A549 (cell line): Measurements from ENCODE around the gene BCL3. TPM values are rescaled to one million over a fixed set of nuclear protein-coding genes. Genes with fewer than 3 reads are reported as not detected.

Experiments used
- ATAC-seq, 2 experiments: fragments of 200-7000 bp in 1 of 2; fragments of >200 bp in 1 of 2; cut with Nextera tagmentation in 1 of 2; cut with Tn5 transposase in 1 of 2; 3 replicates each; pipeline versions ENCODE4 v1.8.0 to v1.9.1; 2018 to 2020; ENCODE audit warnings: mild to moderate bottlenecking in 1 of 2, moderate library complexity in 1 of 2
- CTCF ChIA-PET: fragments of 300-600 bp; sonication (Branson Sonifier 250); formaldehyde crosslinking; extraction: SDS; loops from one replicate; lab custom pipeline; 2021; ENCODE audit warnings: antibody characterized with exemption, inconsistent platforms; lab: Yijun Ruan, JAX
- POLR2A ChIA-PET: fragments of 350-600 bp; formaldehyde crosslinking; extraction: SDS; loops from one replicate; lab custom pipeline; 2021; ENCODE audit warnings: antibody characterized with exemption, inconsistent platforms; lab: Yijun Ruan, JAX
- DNase-seq, 2 experiments: peaks; one replicate each; pipeline versions ENCODE4 v3.0.0 to v3.0.0-alpha.2; 2011 to 2016; ENCODE audit warnings: low read depth in 1 of 2, low spot score in 1 of 2
- FAIRE-seq: peaks from 2 replicates; lab custom pipeline; 2011; peaks lifted over from hg19 to GRCh38; lab: Jason Lieb, UNC
- H3K27ac ChIP-seq, 2 experiments: fragments of >200 bp; sonication (Bioruptor Twin); formaldehyde crosslinking; 3 replicates each; pipeline ENCODE4 v1.5.1; 2016 to 2017
- H3K4me1 ChIP-seq: fragments of >200 bp; sonication (Bioruptor Twin); formaldehyde crosslinking; 3 replicates; pipeline ENCODE4 v1.6.1; 2016
- H3K4me2 ChIP-seq: fragments of >200 bp; sonication (Bioruptor Twin); formaldehyde crosslinking; 3 replicates; pipeline ENCODE4 v1.6.1; 2016
- H3K4me3 ChIP-seq: fragments of >200 bp; sonication (Bioruptor Twin); formaldehyde crosslinking; 3 replicates; pipeline ENCODE4 v1.5.1; 2016
- H3K9me3 ChIP-seq: fragments of >200 bp; sonication (Bioruptor Twin); formaldehyde crosslinking; 3 replicates; pipeline ENCODE4 v1.6.1; 2016
- BCL3 ChIP-seq: fragments of >200 bp; sonication (Bioruptor Twin); formaldehyde crosslinking; IDR thresholded peaks from 3 replicates; pipeline ENCODE4 v1.6.1; 2016
- CBX2 ChIP-seq: fragments of 200-600 bp; sonication (generic); IDR thresholded peaks from 2 replicates; pipeline ENCODE4 v1.6.1; 2016; ENCODE audit warnings: low read depth, mild to moderate bottlenecking, borderline replicate concordance
- CHD2 ChIP-seq: fragments of 150-350 bp; IDR thresholded peaks from 2 replicates; pipeline ENCODE4 v1.6.1; 2014; ENCODE audit warnings: low read length; ENCODE audit not compliant: partially characterized antibody
- CHD4 ChIP-seq: fragments of 200-600 bp; sonication (generic); IDR thresholded peaks from 2 replicates; pipeline ENCODE4 v1.6.1; 2016; ENCODE audit warnings: antibody characterized with exemption, mild to moderate bottlenecking, borderline replicate concordance
- EHMT2 ChIP-seq: fragments of 200-600 bp; sonication (generic); IDR thresholded peaks from 2 replicates; pipeline ENCODE4 v1.6.1; 2016; ENCODE audit warnings: antibody characterized with exemption, low read depth, mild to moderate bottlenecking, moderate library complexity
- FOSB ChIP-seq: fragments of 250-450 bp; sonication (Bioruptor Pico); IDR thresholded peaks from 2 replicates; pipeline ENCODE4 v1.5.0; 2020; ENCODE audit warnings: mild to moderate bottlenecking, moderate library complexity
- FOSL2 ChIP-seq, 2 experiments: fragments of 450-650 bp in 1 of 2; fragments of >200 bp in 1 of 2; sonication (Bioruptor Twin) in 1 of 2; formaldehyde crosslinking; IDR thresholded peaks; 2 replicates each; pipeline versions ENCODE4 v1.5.0 to v1.6.1; 2016 to 2020; ENCODE audit warnings: mild to moderate bottlenecking in 1 of 2, moderate library complexity in 1 of 2
- GATA3 ChIP-seq: IDR thresholded peaks from 2 replicates; pipeline ENCODE4 v1.6.1; 2012; ENCODE audit warnings: borderline replicate concordance
- HDAC2 ChIP-seq: fragments of 200-600 bp; sonication (generic); IDR thresholded peaks from 2 replicates; pipeline ENCODE4 v1.6.1; 2016
- HEYL ChIP-seq: fragments of 250-450 bp; sonication (Bioruptor Pico); IDR thresholded peaks from 2 replicates; pipeline ENCODE4 v1.8.0; 2021; ENCODE audit warnings: mild to moderate bottlenecking, moderate library complexity
- HOXB5 ChIP-seq: fragments of 250-450 bp; sonication (Bioruptor Pico); IDR thresholded peaks from 2 replicates; pipeline ENCODE4 v1.5.0; 2020; ENCODE audit warnings: mild to moderate bottlenecking, moderate library complexity
- JUN ChIP-seq, 2 experiments: fragments of >200 bp; sonication (Bioruptor Twin); formaldehyde crosslinking; IDR thresholded peaks; 2 replicates in 1 of 2; 3 replicates in 1 of 2; pipeline ENCODE4 v1.6.1; 2016 to 2017
- JUNB ChIP-seq: fragments of >200 bp; sonication (Bioruptor Twin); formaldehyde crosslinking; IDR thresholded peaks from 2 replicates; pipeline ENCODE4 v1.6.1; 2016
- MAFK ChIP-seq: fragments of 450-650 bp; IDR thresholded peaks from 2 replicates; pipeline ENCODE4 v1.6.1; 2014; ENCODE audit not compliant: partially characterized antibody
- POLR2A ChIP-seq: IDR thresholded peaks from 2 replicates; pipeline ENCODE4 v1.6.1; 2012; ENCODE audit warnings: mild to moderate bottlenecking, low read length
- RAD21 ChIP-seq, 2 experiments: fragments of >200 bp in 1 of 2; sonication (Bioruptor Twin) in 1 of 2; formaldehyde crosslinking in 1 of 2; IDR thresholded peaks in 1 of 2; conservative IDR thresholded peaks in 1 of 2; 2 replicates in 1 of 2; 3 replicates in 1 of 2; pipeline ENCODE4 v1.6.1; 2012 to 2018; ENCODE audit warnings: inconsistent platforms in 1 of 2
- RARB ChIP-seq: fragments of 250-450 bp; sonication (Bioruptor Pico); IDR thresholded peaks from 2 replicates; pipeline ENCODE4 v1.8.0; 2021; ENCODE audit warnings: mild to moderate bottlenecking, moderate library complexity
- RCOR1 ChIP-seq: fragments of 150-350 bp; IDR thresholded peaks from 2 replicates; pipeline ENCODE4 v1.6.1; 2014; ENCODE audit warnings: antibody characterized with exemption, low read length, low read depth
- REST ChIP-seq: fragments of 200-600 bp; sonication (generic); IDR thresholded peaks from 2 replicates; pipeline ENCODE4 v1.6.1; 2016; ENCODE audit warnings: antibody characterized with exemption, mild to moderate bottlenecking, moderate library complexity
- RFX5 ChIP-seq: fragments of 450-650 bp; IDR thresholded peaks from 2 replicates; pipeline ENCODE4 v1.7.1; 2014; ENCODE audit warnings: antibody characterized with exemption, mild to moderate bottlenecking, moderate library complexity
- SREBF2 ChIP-seq: fragments of 450-650 bp; IDR thresholded peaks from 2 replicates; pipeline ENCODE4 v1.6.1; 2014; ENCODE audit warnings: mild to moderate bottlenecking, moderate library complexity
- TFCP2L1 ChIP-seq: fragments of 250-450 bp; sonication (Bioruptor Pico); IDR thresholded peaks from 2 replicates; pipeline ENCODE4 v1.5.0; 2021; ENCODE audit warnings: mild to moderate bottlenecking
- USF2 ChIP-seq: fragments of 450-650 bp; IDR thresholded peaks from 2 replicates; pipeline ENCODE4 v1.6.1; 2014; ENCODE audit warnings: antibody characterized with exemption
- WGBS: methylation state at CpG from one replicate; pipeline ENCODE4 v1.1.6; 2017; ENCODE audit errors: missing lambda C conversion rate; 5-methylcytosine and 5-hydroxymethylcytosine counted together
- polyA plus RNA-seq, 4 experiments: library from polyadenylated mRNA; depleted of rRNA in 3 of 4; stranded (reverse); fragments of >200 nt; fragmentation: RNase III in 1 of 4; extraction: RNeasy Plus Mini Kit Qiagen cat#74134 plus additional on column Dnase treatment in 1 of 4; gene quantifications; 2 replicates in 3 of 4; 3 replicates in 1 of 4; pipeline ENCODE4 v1.2.3, GENCODE V29; 2011 to 2017

Gene BCL3
- polyA plus RNA-seq, 2 of the 4 experiments (the other 2 are of a cell fraction): 22.6 to 72.1 TPM

- ATAC-seq (no peak), DNase-seq (no peak), FAIRE-seq (no peak)
- CTCF ChIA-PET: interaction anchor here (0.8 to 48.5 kb wide), 9 partner anchors 9 to 282 kb away, joined by 3 to 1899 read pairs (median 12); partner anchors contain the start of genes BCAM and NECTIN2
- Histone ChIP-seq H3K4me2 (no peak overlapping the region), H3K27ac (no peak overlapping the region), H3K4me1 (no peaks in the 10 kb centered on the region), H3K9me3 (no peaks in the 10 kb centered on the region), H3K4me3 (no peak overlapping the region)
- POLR2A ChIA-PET: no interaction called here
- WGBS: 81% methylated on average over 13 of the region's 13 CpGs
- TF ChIP-seq CBX2: no peak
- no peak for TF ChIP-seq CHD2
- TF ChIP-seq HDAC2: no peak
- TF ChIP-seq RCOR1: no peak
- TF ChIP-seq FOSL2 (IDR thresholded peaks at IDR 0.05): no peak
- no peak for TF ChIP-seq FOSL2 (CRISPR knock-in tag; IDR thresholded peaks at IDR 0.05)
- TF ChIP-seq POLR2A: no peak
- no peak for TF ChIP-seq RAD21 (conservative IDR thresholded peaks at IDR 0.05 in 1 of 2, IDR thresholded peaks at IDR 0.05 in 1 of 2)
- TF ChIP-seq JUN (IDR thresholded peaks at IDR 0.05): no peak
- no peak for TF ChIP-seq HOXB5 (CRISPR knock-in tag)
- TF ChIP-seq RARB (CRISPR knock-in tag): no peak
- no peak for TF ChIP-seq GATA3
- no peak for TF ChIP-seq EHMT2
These were observed 41.5 kb downstream of the BCL3 start for GRCh38 chr19:44789943-44790483.

GRCh38 chr19:44792281-44792680 lies 43.8 kb downstream of the BCL3 start:
- Histone ChIP-seq H3K4me1 (peaks cover 12% of the 10 kb centered on the region), H3K4me3 (no peak overlapping the region), H3K4me2 (no peak overlapping the region)
- 84% methylated on average over 9 of the region's 9 CpGs for WGBS
- ATAC-seq: no peak; a peak in 1 of 6 replicates
- TF ChIP-seq USF2: no peak
- TF ChIP-seq JUNB: no peak
- TF ChIP-seq HOXB5 (CRISPR knock-in tag): no peak
- no peak for TF ChIP-seq SREBF2
- TF ChIP-seq BCL3: no peak
- TF ChIP-seq HEYL (CRISPR knock-in tag): no peak
- no peak for TF ChIP-seq RARB (CRISPR knock-in tag)
- no peak for TF ChIP-seq MAFK
- no peak for TF ChIP-seq CHD4
- no peak for TF ChIP-seq FOSB
- no peak for TF ChIP-seq RFX5
- TF ChIP-seq REST: no peak
- no peak for TF ChIP-seq HDAC2
- TF ChIP-seq TFCP2L1 (CRISPR knock-in tag): no peak
- TF ChIP-seq, all 56 proteins: peak for 0
- ChIA-PET POLR2A (no interaction called here), CTCF (interaction anchor here (0.8 to 48.5 kb wide), 11 partner anchors 9 to 204 kb away, joined by 3 to 1899 read pairs (median 9); partner anchors contain the start of genes BCAM and NECTIN2)
- DNase-seq: no peak
- no peaks in the 10 kb centered on the region for H3K9me3 ChIP-seq
- no peak overlapping the region for H3K27ac ChIP-seq
- no peak for FAIRE-seq
